Measurements from ENCODE around the gene C16orf86. TPM values are rescaled to one million over a fixed set of nuclear protein-coding genes. Genes with fewer than 3 reads are reported as not detected.

C16orf86 gene
- total RNA-seq, 1 experiment from 2014 or later = 0.65 TPM

- Mint-ChIP-seq H3K27ac (ENCODE audit: low read depth, unreplicated experiment) (no peak overlapping the region), H3K4me3 (ENCODE audit: unreplicated experiment) (no peak overlapping the region), H3K9me3 (ENCODE audit: unreplicated experiment) (no peaks in the 10 kb centered on the region), H3K36me3 (ENCODE audit: insufficient read depth, unreplicated experiment) (peaks cover 5% of the 10 kb centered on the region), H3K4me1 (ENCODE audit: insufficient read depth, unreplicated experiment) (peaks cover 5% of the 10 kb centered on the region), H3K27me3 (ENCODE audit: insufficient read depth, unreplicated experiment) (peaks cover 9% of the 10 kb centered on the region)
- TF ChIP-seq, protein P1, sequence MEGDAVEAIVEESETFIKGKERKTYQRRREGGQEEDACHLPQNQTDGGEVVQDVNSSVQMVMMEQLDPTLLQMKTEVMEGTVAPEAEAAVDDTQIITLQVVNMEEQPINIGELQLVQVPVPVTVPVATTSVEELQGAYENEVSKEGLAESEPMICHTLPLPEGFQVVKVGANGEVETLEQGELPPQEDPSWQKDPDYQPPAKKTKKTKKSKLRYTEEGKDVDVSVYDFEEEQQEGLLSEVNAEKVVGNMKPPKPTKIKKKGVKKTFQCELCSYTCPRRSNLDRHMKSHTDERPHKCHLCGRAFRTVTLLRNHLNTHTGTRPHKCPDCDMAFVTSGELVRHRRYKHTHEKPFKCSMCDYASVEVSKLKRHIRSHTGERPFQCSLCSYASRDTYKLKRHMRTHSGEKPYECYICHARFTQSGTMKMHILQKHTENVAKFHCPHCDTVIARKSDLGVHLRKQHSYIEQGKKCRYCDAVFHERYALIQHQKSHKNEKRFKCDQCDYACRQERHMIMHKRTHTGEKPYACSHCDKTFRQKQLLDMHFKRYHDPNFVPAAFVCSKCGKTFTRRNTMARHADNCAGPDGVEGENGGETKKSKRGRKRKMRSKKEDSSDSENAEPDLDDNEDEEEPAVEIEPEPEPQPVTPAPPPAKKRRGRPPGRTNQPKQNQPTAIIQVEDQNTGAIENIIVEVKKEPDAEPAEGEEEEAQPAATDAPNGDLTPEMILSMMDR (IDR thresholded peaks at IDR 0.05; ENCODE audit: unreplicated experiment) = no peak
- POLR2A ChIA-PET = no interaction called here
- CTCF ChIA-PET = interaction anchor here (0.5 to 2.0 kb wide), 8 partner anchors 21 to 219 kb away, joined by 3 to 8 read pairs (median 3); no protein-coding TSS in a partner anchor
- BruUV-seq (replicated peaks) = no TSS peak
- intact Hi-C loops (cut with micrococcal nuclease) = no loop called here
- no peak for DNase-seq (ENCODE audit: unreplicated experiment)
Measured at GRCh38 chr16:67645397-67646121, 21.1 kb upstream of the C16orf86 start.

DNA sequence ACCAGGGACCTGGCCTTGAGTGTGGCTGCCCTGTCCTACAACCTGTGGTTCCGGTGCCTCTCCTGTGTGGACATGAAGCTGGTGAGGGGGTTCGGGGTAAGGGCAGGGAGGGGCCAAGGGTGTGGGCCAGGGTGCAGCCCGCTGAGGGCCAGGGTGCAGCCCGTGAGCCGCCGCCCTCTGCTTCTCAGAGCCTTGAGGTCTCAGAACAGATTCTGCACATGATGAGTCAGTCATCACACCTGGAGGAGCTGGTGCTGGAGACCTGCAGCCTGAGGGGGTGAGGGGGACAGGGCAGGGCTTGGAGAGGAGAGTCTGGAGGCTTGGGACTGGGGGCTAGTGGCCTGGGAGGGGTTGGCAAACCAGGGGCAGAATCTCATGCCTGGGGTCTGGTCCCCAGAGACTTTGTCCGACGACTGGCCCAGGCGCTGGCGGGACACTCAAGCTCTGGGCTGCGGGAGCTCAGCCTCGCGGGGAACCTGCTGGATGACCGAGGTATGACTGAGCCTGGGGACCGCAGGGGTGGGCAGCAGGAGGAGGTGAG, 19.4 kb upstream of the C16orf86 start:
- DNase-seq (ENCODE audit: unreplicated experiment) = no peak
- intact Hi-C loops (cut with micrococcal nuclease) = no loop called here
- no peak overlapping the region for H3K4me3 Mint-ChIP-seq (ENCODE audit: unreplicated experiment)
- H3K9me3 Mint-ChIP-seq (ENCODE audit: unreplicated experiment) = no peaks in the 10 kb centered on the region
- peaks cover 2% of the 10 kb centered on the region for H3K4me1 Mint-ChIP-seq (ENCODE audit: insufficient read depth, unreplicated experiment)
- ChIA-PET POLR2A (no interaction called here), CTCF (interaction anchor here (0.6 kb wide), 1 partner anchor 112 kb away, joined by 3 read pairs; no protein-coding TSS in a partner anchor)
- TF ChIP-seq, protein P1 (IDR thresholded peaks at IDR 0.05; ENCODE audit: unreplicated experiment) = no peak
- peaks cover 25% of the 10 kb centered on the region for H3K27me3 Mint-ChIP-seq (ENCODE audit: insufficient read depth, unreplicated experiment)
- no peaks in the 10 kb centered on the region for H3K36me3 Mint-ChIP-seq (ENCODE audit: insufficient read depth, unreplicated experiment)
- H3K27ac Mint-ChIP-seq (ENCODE audit: low read depth, unreplicated experiment) = no peak overlapping the region
- no TSS peak for BruUV-seq (replicated peaks)

GRCh38 chr16:67647681-67648080, 18.9 kb upstream of the C16orf86 start:
- TF ChIP-seq, protein P1 (IDR thresholded peaks at IDR 0.05; ENCODE audit: unreplicated experiment) = no peak
- H3K27ac Mint-ChIP-seq (ENCODE audit: low read depth, unreplicated experiment) = no peak overlapping the region
- peaks cover 26% of the 10 kb centered on the region for H3K27me3 Mint-ChIP-seq (ENCODE audit: insufficient read depth, unreplicated experiment)
- no TSS peak for BruUV-seq (replicated peaks)
- intact Hi-C loops (cut with micrococcal nuclease) = no loop called here
- H3K4me1 Mint-ChIP-seq (ENCODE audit: insufficient read depth, unreplicated experiment) = no peaks in the 10 kb centered on the region
- H3K4me3 Mint-ChIP-seq (ENCODE audit: unreplicated experiment) = no peak overlapping the region
- CTCF ChIA-PET = interaction anchor here (0.6 kb wide), 1 partner anchor 112 kb away, joined by 3 read pairs; no protein-coding TSS in a partner anchor
- no peak for DNase-seq (ENCODE audit: unreplicated experiment)
- H3K36me3 Mint-ChIP-seq (ENCODE audit: insufficient read depth, unreplicated experiment) = no peaks in the 10 kb centered on the region
- no peaks in the 10 kb centered on the region for H3K9me3 Mint-ChIP-seq (ENCODE audit: unreplicated experiment)
- POLR2A ChIA-PET = no interaction called here

DNA sequence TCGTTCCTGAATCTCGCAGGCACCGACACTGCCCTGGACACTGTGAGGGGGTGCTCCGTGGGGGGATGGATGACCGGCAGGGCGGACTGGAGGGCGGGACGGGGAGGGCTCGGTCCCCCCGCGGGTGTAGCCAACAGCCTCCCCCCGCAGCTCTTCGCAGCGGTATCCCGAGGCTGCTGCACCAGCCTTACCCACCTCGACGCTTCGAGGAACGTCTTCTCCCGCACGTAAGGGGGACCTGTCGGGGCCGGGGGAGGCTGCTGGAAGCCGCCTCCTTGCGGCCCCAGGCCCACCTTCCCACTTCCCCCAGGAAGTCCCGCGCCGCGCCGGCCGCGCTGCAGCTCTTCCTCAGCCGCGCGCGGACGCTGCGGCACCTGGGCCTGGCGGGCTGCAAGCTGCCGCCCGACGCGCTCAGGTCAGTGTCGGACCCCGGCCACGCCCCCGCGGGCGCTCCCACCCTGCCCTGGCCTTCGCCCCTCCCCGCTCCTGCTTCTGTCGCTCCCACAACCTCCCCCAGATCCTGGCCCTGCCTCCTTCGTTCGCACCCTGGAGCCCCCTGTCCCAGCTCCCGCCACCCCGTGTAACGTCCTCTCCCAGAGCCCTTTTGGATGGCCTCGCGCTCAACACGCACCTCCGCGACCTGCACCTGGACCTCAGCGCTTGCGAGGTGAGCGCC, 18.4 kb upstream of the C16orf86 start:
- no peaks in the 10 kb centered on the region for H3K9me3 Mint-ChIP-seq (ENCODE audit: unreplicated experiment)
- no peaks in the 10 kb centered on the region for H3K4me1 Mint-ChIP-seq (ENCODE audit: insufficient read depth, unreplicated experiment)
- intact Hi-C loops (cut with micrococcal nuclease) = no loop called here
- no peak overlapping the region for H3K4me3 Mint-ChIP-seq (ENCODE audit: unreplicated experiment)
- POLR2A ChIA-PET = no interaction called here
- H3K27me3 Mint-ChIP-seq (ENCODE audit: insufficient read depth, unreplicated experiment) = peaks cover 26% of the 10 kb centered on the region
- no peak overlapping the region for H3K27ac Mint-ChIP-seq (ENCODE audit: low read depth, unreplicated experiment)
- no TSS peak for BruUV-seq (replicated peaks)
- DNase-seq (ENCODE audit: unreplicated experiment) = no peak
- CTCF ChIA-PET = no interaction called here
- TF ChIP-seq, protein P1 (IDR thresholded peaks at IDR 0.05; ENCODE audit: unreplicated experiment) = no peak
- H3K36me3 Mint-ChIP-seq (ENCODE audit: insufficient read depth, unreplicated experiment) = no peaks in the 10 kb centered on the region
